ENCODE measurements around the gene DRD2.

DNA sequence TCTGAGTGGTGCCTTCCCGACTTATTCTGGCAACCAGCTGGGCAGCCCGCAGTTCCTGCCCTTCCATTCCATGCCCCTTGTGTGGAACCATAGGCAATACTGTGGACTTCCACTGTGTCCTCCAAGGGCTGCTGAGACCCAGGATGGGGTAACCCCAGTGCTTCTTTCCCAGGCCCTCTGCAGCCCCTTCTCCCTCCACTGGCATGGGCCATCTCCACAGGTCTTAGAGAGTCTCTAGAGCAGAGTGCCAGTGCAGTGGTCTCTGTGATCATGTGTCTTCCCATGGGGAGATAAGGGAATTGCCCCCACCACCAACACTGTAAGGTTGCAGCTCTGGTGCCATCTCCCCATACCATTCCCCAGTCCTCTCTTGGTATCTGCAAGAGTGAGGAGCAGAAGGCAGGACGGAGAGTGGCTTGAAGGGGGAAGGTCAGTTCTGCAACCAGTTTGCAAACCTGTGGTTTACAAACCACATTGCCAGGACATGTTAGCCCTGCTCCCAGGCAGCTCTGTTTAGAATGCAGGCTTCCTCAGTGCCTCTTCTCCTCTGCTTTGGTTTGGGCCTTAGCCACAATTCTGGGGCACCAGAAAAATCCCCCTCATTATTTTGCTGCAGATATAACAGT lies 20.9 kb upstream of the DRD2 start:
- TF ChIP-seq, protein P1, sequence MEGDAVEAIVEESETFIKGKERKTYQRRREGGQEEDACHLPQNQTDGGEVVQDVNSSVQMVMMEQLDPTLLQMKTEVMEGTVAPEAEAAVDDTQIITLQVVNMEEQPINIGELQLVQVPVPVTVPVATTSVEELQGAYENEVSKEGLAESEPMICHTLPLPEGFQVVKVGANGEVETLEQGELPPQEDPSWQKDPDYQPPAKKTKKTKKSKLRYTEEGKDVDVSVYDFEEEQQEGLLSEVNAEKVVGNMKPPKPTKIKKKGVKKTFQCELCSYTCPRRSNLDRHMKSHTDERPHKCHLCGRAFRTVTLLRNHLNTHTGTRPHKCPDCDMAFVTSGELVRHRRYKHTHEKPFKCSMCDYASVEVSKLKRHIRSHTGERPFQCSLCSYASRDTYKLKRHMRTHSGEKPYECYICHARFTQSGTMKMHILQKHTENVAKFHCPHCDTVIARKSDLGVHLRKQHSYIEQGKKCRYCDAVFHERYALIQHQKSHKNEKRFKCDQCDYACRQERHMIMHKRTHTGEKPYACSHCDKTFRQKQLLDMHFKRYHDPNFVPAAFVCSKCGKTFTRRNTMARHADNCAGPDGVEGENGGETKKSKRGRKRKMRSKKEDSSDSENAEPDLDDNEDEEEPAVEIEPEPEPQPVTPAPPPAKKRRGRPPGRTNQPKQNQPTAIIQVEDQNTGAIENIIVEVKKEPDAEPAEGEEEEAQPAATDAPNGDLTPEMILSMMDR (IDR thresholded peaks at IDR 0.05; ENCODE audit: insufficient read depth, low read length, poor library complexity, severe bottlenecking), result no peak
- no peak for TF ChIP-seq EZH2phosphoT487 (conservative IDR thresholded peaks at IDR 0.05; ENCODE audit: low read length)
